Chondrocyte (in vitro differentiated cells): Measurements from ENCODE around the gene YTHDF1. TPM values are rescaled to one million over a fixed set of nuclear protein-coding genes. Genes with fewer than 3 reads are reported as not detected.
A peak's percentile ranks its signal among the peaks of the same experiment; 100 is the strongest.
"Not testable (repeated sequence)": the region's sequence is repeated elsewhere in the genome, so short reads cannot be mapped to it uniquely, and the experiment has no call there.

Source experiments
- DNase-seq: peaks from one replicate; pipeline ENCODE4 v3.0.0; 2021; ENCODE audit warnings: mixed read lengths, low spot score
- H3K27ac Mint-ChIP-seq: one replicate; pipeline ENCODE4 v1.8.0; 2021; ENCODE audit warnings: mild to moderate bottlenecking, moderate library complexity, mixed read lengths; ENCODE audit not compliant: unreplicated experiment
- H3K27me3 Mint-ChIP-seq: 2 replicates; pipeline ENCODE4 v1.8.0; 2021; ENCODE audit warnings: low read depth, mixed read lengths
- H3K36me3 Mint-ChIP-seq: 2 replicates; pipeline ENCODE4 v1.8.0; 2021; ENCODE audit warnings: low read depth, mixed read lengths
- H3K4me1 Mint-ChIP-seq: 2 replicates; pipeline ENCODE4 v1.8.0; 2021; ENCODE audit warnings: low read depth, mild to moderate bottlenecking, mixed read lengths
- H3K4me3 Mint-ChIP-seq: one replicate; pipeline ENCODE4 v1.8.0; 2021; ENCODE audit warnings: mild to moderate bottlenecking, moderate library complexity, mixed read lengths; ENCODE audit not compliant: unreplicated experiment
- H3K9me3 Mint-ChIP-seq: 2 replicates; pipeline ENCODE4 v1.8.0; 2021; ENCODE audit warnings: low read depth, mixed read lengths
- total RNA-seq: library from RNA; stranded (reverse); gene quantifications from 3 replicates; pipeline ENCODE4 v1.2.1, GENCODE V29; 2021
- TF ChIP-seq, protein P1 (sequence below): fragments of 200-600 bp; sonication (generic); IDR thresholded peaks from 2 replicates; pipeline ENCODE4 v1.5.0; 2021; ENCODE audit warnings: antibody characterized with exemption, mild to moderate bottlenecking, moderate library complexity

The YTHDF1 gene
- total RNA-seq, 1 donor from 2014 or later, result 39.1 TPM

DNA sequence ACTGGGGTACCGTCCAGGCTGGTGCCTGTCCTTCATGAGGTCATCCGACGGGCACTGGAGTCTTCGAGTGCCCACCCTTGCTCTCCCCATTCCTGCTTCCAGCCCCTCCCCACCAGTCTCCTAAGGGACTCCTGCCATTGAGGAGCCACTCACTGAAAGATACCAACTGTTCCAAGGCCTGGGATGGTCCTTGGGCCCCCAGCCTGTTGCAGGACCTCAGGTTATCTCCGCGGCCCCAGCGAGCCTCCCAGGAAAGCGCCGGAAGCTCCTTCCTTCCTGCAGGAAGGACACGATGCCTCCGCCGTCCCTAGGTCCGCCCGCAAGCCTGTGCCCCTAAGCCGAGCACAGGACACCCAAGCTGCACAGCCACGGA is 37.1 kb upstream of the YTHDF1 start:
- peaks cover 7% of the 10 kb centered on the region for H3K4me1 Mint-ChIP-seq
- H3K4me3 Mint-ChIP-seq, result peak overlapping the region; percentile 57
- H3K36me3 Mint-ChIP-seq, result peaks cover 5% of the 10 kb centered on the region
- TF ChIP-seq, protein P1, sequence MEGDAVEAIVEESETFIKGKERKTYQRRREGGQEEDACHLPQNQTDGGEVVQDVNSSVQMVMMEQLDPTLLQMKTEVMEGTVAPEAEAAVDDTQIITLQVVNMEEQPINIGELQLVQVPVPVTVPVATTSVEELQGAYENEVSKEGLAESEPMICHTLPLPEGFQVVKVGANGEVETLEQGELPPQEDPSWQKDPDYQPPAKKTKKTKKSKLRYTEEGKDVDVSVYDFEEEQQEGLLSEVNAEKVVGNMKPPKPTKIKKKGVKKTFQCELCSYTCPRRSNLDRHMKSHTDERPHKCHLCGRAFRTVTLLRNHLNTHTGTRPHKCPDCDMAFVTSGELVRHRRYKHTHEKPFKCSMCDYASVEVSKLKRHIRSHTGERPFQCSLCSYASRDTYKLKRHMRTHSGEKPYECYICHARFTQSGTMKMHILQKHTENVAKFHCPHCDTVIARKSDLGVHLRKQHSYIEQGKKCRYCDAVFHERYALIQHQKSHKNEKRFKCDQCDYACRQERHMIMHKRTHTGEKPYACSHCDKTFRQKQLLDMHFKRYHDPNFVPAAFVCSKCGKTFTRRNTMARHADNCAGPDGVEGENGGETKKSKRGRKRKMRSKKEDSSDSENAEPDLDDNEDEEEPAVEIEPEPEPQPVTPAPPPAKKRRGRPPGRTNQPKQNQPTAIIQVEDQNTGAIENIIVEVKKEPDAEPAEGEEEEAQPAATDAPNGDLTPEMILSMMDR, result no peak
- H3K9me3 Mint-ChIP-seq, result peaks cover 4% of the 10 kb centered on the region
- H3K27ac Mint-ChIP-seq, result no peak overlapping the region
- no peak for DNase-seq
- peaks cover 24% of the 10 kb centered on the region for H3K27me3 Mint-ChIP-seq

DNA sequence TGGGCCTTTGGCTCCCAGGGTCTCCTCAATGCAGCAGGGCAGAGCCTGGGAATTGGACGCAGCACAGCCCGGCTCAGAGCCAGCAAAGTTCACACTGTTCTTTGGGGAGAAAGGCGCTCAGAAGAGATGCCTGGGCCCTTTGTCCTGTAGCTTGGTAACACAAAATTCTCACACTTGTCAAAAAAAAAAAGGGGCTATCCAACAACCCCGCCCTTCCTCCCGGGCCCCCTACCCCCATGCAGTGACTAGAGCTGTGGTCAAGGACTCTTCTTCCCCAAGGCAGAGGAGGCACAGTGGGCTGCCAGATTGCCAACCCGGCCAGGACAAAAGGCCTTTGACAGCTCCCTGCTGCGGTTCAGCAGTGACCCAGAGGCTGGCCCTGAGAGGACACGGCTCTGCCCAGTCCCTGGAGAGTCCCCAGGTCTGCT is 36.4 kb upstream of the YTHDF1 start:
- Mint-ChIP-seq H3K4me1 (peaks cover 7% of the 10 kb centered on the region), H3K27ac (no peak overlapping the region), H3K36me3 (peaks cover 4% of the 10 kb centered on the region), H3K4me3 (no peak overlapping the region), H3K27me3 (peaks cover 24% of the 10 kb centered on the region), H3K9me3 (peaks cover 4% of the 10 kb centered on the region)
- TF ChIP-seq, protein P1, result no peak
- no peak for DNase-seq

DNA sequence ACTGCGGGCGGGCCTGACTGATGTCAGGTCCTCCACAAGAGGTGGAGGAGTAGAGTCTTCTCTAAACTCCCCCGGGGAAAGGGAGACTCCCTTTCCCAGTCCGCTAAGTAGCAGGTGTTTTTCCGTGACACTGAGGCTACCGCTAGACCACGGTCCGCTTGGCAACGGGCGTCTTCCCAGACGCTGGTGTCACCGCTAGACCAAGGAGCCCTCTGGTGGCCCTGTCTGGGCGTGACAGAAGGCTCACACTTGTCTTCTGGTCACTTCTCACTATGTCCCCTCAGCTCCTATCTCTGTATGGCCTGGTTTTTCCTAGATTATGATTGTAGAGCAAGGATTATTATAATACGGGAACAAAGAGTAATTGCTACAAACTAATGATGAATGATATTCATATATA is 35.4 kb upstream of the YTHDF1 start:
- not testable (repeated sequence) for H3K4me3 Mint-ChIP-seq, DNase-seq, H3K4me1 Mint-ChIP-seq, H3K36me3 Mint-ChIP-seq, H3K9me3 Mint-ChIP-seq, H3K27ac Mint-ChIP-seq
- peaks cover 20% of the 10 kb centered on the region for H3K27me3 Mint-ChIP-seq
- TF ChIP-seq, protein P1, result peak; percentile 72

DNA sequence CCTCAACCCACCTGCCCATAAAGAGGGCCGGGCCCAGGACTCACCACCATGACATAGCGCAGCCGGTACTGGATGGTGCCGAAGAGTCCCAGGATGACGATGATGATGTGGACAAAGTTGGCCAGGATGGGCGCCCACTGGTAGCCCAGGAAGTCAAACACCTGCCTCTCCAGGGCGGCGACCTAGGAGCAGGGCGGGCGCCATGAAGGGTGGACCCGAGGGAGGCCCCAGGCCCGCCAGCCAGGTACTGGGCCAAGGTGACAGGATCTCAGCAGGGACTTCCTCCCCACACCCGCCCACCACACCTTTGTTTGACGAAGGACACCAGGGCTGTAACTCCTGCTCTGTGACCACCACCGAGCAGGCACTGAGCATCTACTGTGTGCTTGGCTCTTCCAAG is 34.0 kb upstream of the YTHDF1 start:
- no peak for DNase-seq
- H3K9me3 Mint-ChIP-seq, result no peaks in the 10 kb centered on the region
- H3K4me3 Mint-ChIP-seq, result no peak overlapping the region
- no peaks in the 10 kb centered on the region for H3K36me3 Mint-ChIP-seq
- peaks cover 13% of the 10 kb centered on the region for H3K4me1 Mint-ChIP-seq
- TF ChIP-seq, protein P1, result no peak
- H3K27ac Mint-ChIP-seq, result no peak overlapping the region
- peaks cover 14% of the 10 kb centered on the region for H3K27me3 Mint-ChIP-seq

DNA sequence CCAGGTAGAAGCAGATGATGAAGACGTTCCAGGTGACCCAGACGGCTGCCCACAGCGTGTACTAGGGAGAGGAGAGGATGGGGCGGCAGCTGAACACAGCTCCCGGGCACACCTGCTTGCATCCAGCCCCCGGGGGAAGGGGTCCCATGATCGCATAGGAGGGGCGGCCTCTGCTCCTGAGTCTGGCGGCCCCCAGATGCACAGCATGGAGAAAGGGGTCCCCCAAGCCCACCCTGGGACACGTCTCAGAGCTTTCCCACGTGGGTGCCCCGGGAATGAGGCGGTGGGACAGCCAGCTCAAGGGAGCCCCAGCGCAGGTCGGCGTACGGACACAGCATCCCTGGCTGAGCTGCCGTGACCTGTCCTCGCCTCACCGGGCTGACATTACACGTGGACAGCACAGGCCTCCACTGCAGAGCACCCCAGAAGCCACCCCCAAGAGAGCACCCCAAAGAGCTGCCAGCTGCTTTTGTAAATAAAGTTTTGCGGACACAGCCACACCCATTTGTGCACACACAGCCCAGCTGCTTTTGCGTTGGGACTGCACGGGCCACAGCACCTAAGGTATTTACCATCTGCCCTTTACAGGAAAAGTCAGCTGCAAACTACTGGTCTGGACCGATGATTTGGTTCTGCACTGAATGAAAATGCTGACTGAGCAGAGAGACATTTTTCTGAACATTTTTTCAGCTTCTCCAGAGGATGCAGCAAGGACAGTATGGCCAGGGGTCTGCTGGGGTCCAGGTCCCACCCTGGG is 33.1 kb upstream of the YTHDF1 start:
- Mint-ChIP-seq H3K4me1 (peaks cover 13% of the 10 kb centered on the region), H3K27me3 (peaks cover 12% of the 10 kb centered on the region), H3K36me3 (no peaks in the 10 kb centered on the region), H3K4me3 (no peak overlapping the region), H3K9me3 (no peaks in the 10 kb centered on the region), H3K27ac (no peak overlapping the region)
- DNase-seq, result no peak
- TF ChIP-seq, protein P1, result no peak
